Endothelial cell of umbilical vein (primary cell): ENCODE results near the gene TICAM2. TPM values are rescaled to one million over a fixed set of nuclear protein-coding genes. Genes with fewer than 3 reads are reported as not detected.

Experiments used
- BruUV-seq: library from RNA; stranded (reverse); fragments of 400-500 nt; replicated peaks from 2 replicates; lab custom pipeline; 2021; lab: Mats Ljungman, UMichigan
- CTCF ChIA-PET: fragments of 300-600, 350-600 bp; sonication (Branson Sonifier 250); formaldehyde crosslinking; loops from one replicate; lab custom pipeline; 2021; ENCODE audit warnings: antibody characterized with exemption, inconsistent platforms; lab: Charles Lee
- POLR2A ChIA-PET: fragments of 300-600, 350-600 bp; sonication (Branson Sonifier 250); formaldehyde crosslinking; loops from one replicate; lab custom pipeline; 2021; ENCODE audit warnings: antibody characterized with exemption, inconsistent platforms; lab: Charles Lee
- DNase-seq: peaks from one replicate; pipeline ENCODE4 v3.0.0-alpha.2; 2011; ENCODE audit warnings: low read depth, low spot score
- FAIRE-seq: peaks from 2 replicates; lab custom pipeline; 2011; peaks lifted over from hg19 to GRCh38; lab: Jason Lieb, UNC
- H2AFZ ChIP-seq: 2 replicates; pipeline ENCODE4 v1.6.0; 2012; ENCODE audit warnings: low read depth, low read length, control low read depth, inconsistent platforms
- H3K27ac ChIP-seq: 2 replicates; pipeline ENCODE4 v1.5.1; 2011; ENCODE audit warnings: low read depth, mild to moderate bottlenecking, control low read depth, low read length, moderate library complexity; ENCODE audit not compliant: insufficient read depth
- H3K27me3 ChIP-seq, 2 experiments: 2 replicates each; pipeline versions ENCODE4 v1.6.0 to v1.6.1; 2011; ENCODE audit warnings: low read length in 2 of 2, mixed read lengths in 1 of 2; ENCODE audit not compliant: control insufficient read depth in 2 of 2, insufficient read depth in 2 of 2
- H3K36me3 ChIP-seq, 2 experiments: 2 replicates in 1 of 2; 3 replicates in 1 of 2; pipeline ENCODE4 v1.5.1; 2011; ENCODE audit warnings: low read length in 2 of 2, mild to moderate bottlenecking in 1 of 2, moderate library complexity in 1 of 2; ENCODE audit not compliant: control insufficient read depth in 2 of 2, insufficient read depth in 2 of 2; ENCODE audit errors: extremely low read depth in 1 of 2
- H3K4me1 ChIP-seq: 3 replicates; pipeline ENCODE4 v1.5.1; 2011; ENCODE audit warnings: mild to moderate bottlenecking, low read length; ENCODE audit not compliant: control insufficient read depth, insufficient read depth; ENCODE audit errors: extremely low read depth
- H3K4me2 ChIP-seq: 2 replicates; pipeline ENCODE4 v1.6.1; 2011; ENCODE audit warnings: low read length, control low read depth, mixed read lengths; ENCODE audit not compliant: insufficient read depth
- H3K4me3 ChIP-seq, 3 experiments: fragments of 200-600 bp in 1 of 3; sonication (generic), shearing (Covaris generic) in 1 of 3; replicated peaks in 1 of 3; 2 replicates each; pipeline ENCODE4 v1.5.1; 2011 to 2016; ENCODE audit warnings: control low read depth in 3 of 3, low read length in 3 of 3, mild to moderate bottlenecking in 2 of 3, inconsistent platforms in 1 of 3, low read depth in 1 of 3, moderate library complexity in 1 of 3; ENCODE audit not compliant: insufficient read depth in 1 of 3
- H3K79me2 ChIP-seq: 2 replicates; pipeline ENCODE4 v1.6.0; 2012; ENCODE audit warnings: low read length, inconsistent platforms; ENCODE audit not compliant: control insufficient read depth, insufficient read depth
- H3K9ac ChIP-seq: replicated peaks from 2 replicates; pipeline ENCODE3; 2011; ENCODE audit warnings: low read length, control low read depth; ENCODE audit not compliant: insufficient read depth; ENCODE audit errors: extremely low read depth
- H3K9me1 ChIP-seq: replicated peaks from 3 replicates; pipeline ENCODE4 v1.6.0; 2011; ENCODE audit warnings: mild to moderate bottlenecking, low read length; ENCODE audit not compliant: control insufficient read depth, insufficient read depth; ENCODE audit errors: extremely low read depth
- H3K9me3 ChIP-seq: replicated peaks from 2 replicates; pipeline ENCODE4 v1.5.1; 2012; ENCODE audit warnings: low read length, inconsistent platforms; ENCODE audit not compliant: control insufficient read depth, insufficient read depth
- H4K20me1 ChIP-seq: replicated peaks from 2 replicates; pipeline ENCODE3; 2011; ENCODE audit warnings: mild to moderate bottlenecking, low read length; ENCODE audit not compliant: control insufficient read depth, insufficient read depth; ENCODE audit errors: extremely low read depth
- CTCF ChIP-seq, 2 donors: IDR thresholded peaks; 1 replicate in 1 of 2; 2 replicates in 1 of 2; pipeline ENCODE4 v1.5.1; 2011; ENCODE audit warnings: low read length in 2 of 2, mild to moderate bottlenecking in 2 of 2, moderate library complexity in 2 of 2, control low read depth in 1 of 2, inconsistent platforms in 1 of 2, low read depth in 1 of 2; ENCODE audit not compliant: insufficient read depth in 1 of 2; ENCODE audit errors: extremely low read depth in 1 of 2
- EZH2 ChIP-seq: IDR thresholded peaks from 2 replicates; pipeline ENCODE4 v1.6.1; 2012; ENCODE audit warnings: borderline replicate concordance, low read depth, mild to moderate bottlenecking, moderate library complexity, low read length, inconsistent platforms; ENCODE audit not compliant: severe bottlenecking
- FOS ChIP-seq: IDR thresholded peaks from 2 replicates; pipeline ENCODE4 v1.6.1; 2011; ENCODE audit warnings: mild to moderate bottlenecking, low read length, moderate library complexity, borderline replicate concordance; ENCODE audit not compliant: insufficient read depth
- GATA2 ChIP-seq: IDR thresholded peaks from 2 replicates; pipeline ENCODE4 v1.7.0; 2011; ENCODE audit warnings: low read depth, mild to moderate bottlenecking, moderate library complexity, mixed read lengths, low read length; ENCODE audit not compliant: insufficient read length, insufficient read depth
- JUN ChIP-seq: IDR thresholded peaks from 2 replicates; pipeline ENCODE4 v1.6.1; 2011; ENCODE audit warnings: borderline replicate concordance, low read depth; ENCODE audit not compliant: insufficient read length, insufficient read depth
- MAX ChIP-seq: IDR thresholded peaks from 2 replicates; pipeline ENCODE4 v1.6.1; 2011; ENCODE audit not compliant: insufficient read depth, insufficient read length
- MYC ChIP-seq: IDR thresholded peaks from one replicate; pipeline ENCODE4 v1.6.1; 2011; ENCODE audit warnings: mild to moderate bottlenecking, low read depth, low read length
- POLR2A ChIP-seq: IDR thresholded peaks from 2 replicates; pipeline ENCODE4 v1.6.1; 2012; ENCODE audit warnings: low read depth, mild to moderate bottlenecking, control low read depth, low read length
- POLR2AphosphoS5 ChIP-seq: IDR thresholded peaks from 2 replicates; pipeline ENCODE4 v1.6.1; 2012; ENCODE audit warnings: low read depth, mild to moderate bottlenecking, control low read depth, low read length, moderate library complexity; ENCODE audit not compliant: insufficient read depth
- dilution Hi-C: fragments of 300-500 bp; cut with MboI; formaldehyde crosslinking; loops from one replicate; pipeline ENCODE4 v1.15.0; 2019; ENCODE audit warnings: low sequenced_read_pairs; ENCODE audit not compliant: extremely low pct_ligation_motif_present
- intact Hi-C: fragments of 100-400 bp; cut with micrococcal nuclease; formaldehyde crosslinking; loops from one replicate; pipeline ENCODE4 v1.10.0; 2022
- polyA plus RNA-seq, 4 experiments: library from polyadenylated mRNA; depleted of rRNA in 3 of 4; stranded (reverse) in 3 of 4; unstranded in 1 of 4; fragments of >200 nt; gene quantifications; 2 replicates each; pipeline versions ENCODE4 v1.2.1 to v1.2.3, GENCODE V29; 2011 to 2012; ENCODE audit warnings: missing spikeins in 1 of 4
- total RNA-seq: library from RNA; stranded (reverse); gene quantifications from 2 replicates; pipeline ENCODE4 v1.2.3, GENCODE V29; 2021

Gene TICAM2
- total and polyA plus RNA-seq, 2 donors (not counting 3 experiments of a cell fraction or from before 2014, with no cell fraction given): 0.18 to 3.5 TPM

DNA sequence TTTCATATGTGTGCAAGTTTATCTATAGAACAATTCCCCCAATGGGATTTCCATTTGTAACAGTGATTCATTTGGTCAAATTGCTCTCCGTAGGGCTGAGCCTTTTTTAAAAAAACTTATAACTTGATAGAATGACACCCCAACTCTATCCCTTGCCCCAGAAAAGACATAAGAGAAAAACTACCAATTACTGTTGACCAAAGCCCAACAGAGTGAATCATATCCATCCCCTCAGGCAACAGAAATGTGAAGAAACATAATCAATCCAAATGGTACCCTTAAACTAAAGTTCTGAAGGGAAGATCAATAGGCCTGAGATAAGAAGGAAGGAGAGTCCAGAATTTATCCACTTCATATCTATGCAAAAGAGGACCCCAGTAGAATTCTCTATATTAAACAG, 17.8 kb downstream of the TICAM2 start:
- Histone ChIP-seq H3K27ac (no peak overlapping the region), H4K20me1 (no peaks in the 10 kb centered on the region), H2AFZ (no peak overlapping the region), H3K4me1 (peaks cover 4% of the 10 kb centered on the region), H3K9me3 (no peaks in the 10 kb centered on the region), H3K4me2 (no peak overlapping the region), H3K79me2 (no peaks in the 10 kb centered on the region), H3K36me3 (no peaks in the 10 kb centered on the region), H3K4me3 (no peak overlapping the region), H3K9ac (no peak overlapping the region), H3K9me1 (no peaks in the 10 kb centered on the region), H3K27me3 (no peaks in the 10 kb centered on the region)
- POLR2A ChIA-PET: no interaction called here
- CTCF ChIA-PET: interaction anchor here (0.7 to 3.8 kb wide), 3 partner anchors 41 to 276 kb away, joined by 3 to 33 read pairs (median 4); no protein-coding TSS in a partner anchor
- FAIRE-seq (no peak), DNase-seq (no peak)
- BruUV-seq: no TSS peak
- dilution Hi-C loops: no loop called here
- TF ChIP-seq JUN (no peak), CTCF (IDR thresholded peaks at IDR 0.05; ENCODE audit: extremely low read depth in 1 of 2, insufficient read depth in 1 of 2, low read depth in 1 of 2, low read length in 2 of 2) (no peak), POLR2AphosphoS5 (no peak), FOS (no peak), GATA2 (no peak), MYC (no peak), POLR2A (no peak), MAX (no peak), EZH2 (no peak)
- intact Hi-C loops: loop anchor here (10.0 kb wide), 1 partner anchor 400 kb away; no protein-coding TSS in a partner anchor
